Osteoblast (primary cell): Measurements from ENCODE around the gene UNC5C. TPM values are rescaled to one million over a fixed set of nuclear protein-coding genes. Genes with fewer than 3 reads are reported as not detected.

ENCODE experiments used
- DNase-seq: peaks from one replicate; pipeline ENCODE4 v3.0.0; 2011; ENCODE audit warnings: low spot score, mixed read lengths; ENCODE audit not compliant: insufficient read length; ENCODE audit errors: missing footprints
- H2AFZ ChIP-seq: 2 replicates; pipeline ENCODE4 v1.6.0; 2011; ENCODE audit warnings: mild to moderate bottlenecking, low read length
- H3K27ac ChIP-seq: 2 replicates; pipeline ENCODE4 v1.5.1; 2011; ENCODE audit warnings: mild to moderate bottlenecking, low read depth, low read length, moderate library complexity
- H3K27me3 ChIP-seq: 2 replicates; pipeline ENCODE4 v1.6.0; 2012; ENCODE audit warnings: mild to moderate bottlenecking, control low read depth, inconsistent platforms, low read length, moderate library complexity; ENCODE audit not compliant: insufficient read depth
- H3K36me3 ChIP-seq: 2 replicates; pipeline ENCODE4 v1.5.1; 2011; ENCODE audit warnings: mild to moderate bottlenecking, low read length, control low read depth, moderate library complexity; ENCODE audit not compliant: insufficient read depth
- H3K4me1 ChIP-seq: 2 replicates; pipeline ENCODE4 v1.5.1; 2011; ENCODE audit warnings: mild to moderate bottlenecking, low read length, control low read depth, moderate library complexity; ENCODE audit not compliant: insufficient read depth
- H3K4me2 ChIP-seq: 2 replicates; pipeline ENCODE4 v1.6.0; 2011; ENCODE audit warnings: mild to moderate bottlenecking, low read length; ENCODE audit not compliant: insufficient read depth
- H3K4me3 ChIP-seq: fragments of 200-600 bp; sonication (generic); 3 replicates; pipeline ENCODE4 v1.5.1; 2012; ENCODE audit warnings: mild to moderate bottlenecking, low read length, inconsistent platforms; ENCODE audit not compliant: insufficient read depth
- H3K79me2 ChIP-seq: 2 replicates; pipeline ENCODE4 v1.6.0; 2012; ENCODE audit warnings: mild to moderate bottlenecking, low read length, control low read depth, inconsistent platforms; ENCODE audit not compliant: insufficient read depth
- H3K9me3 ChIP-seq: 2 replicates; pipeline ENCODE4 v1.5.1; 2011; ENCODE audit warnings: low read depth, low read length, control low read depth
- H4K20me1 ChIP-seq: 2 replicates; pipeline ENCODE4 v1.6.0; 2012; ENCODE audit warnings: mild to moderate bottlenecking, low read length, control low read depth; ENCODE audit not compliant: insufficient read depth
- CTCF ChIP-seq: IDR thresholded peaks from 2 replicates; pipeline ENCODE4 v1.5.1; 2011; ENCODE audit warnings: mild to moderate bottlenecking, low read depth, low read length, moderate library complexity; ENCODE audit errors: extremely low read depth
- total RNA-seq: library from RNA; depleted of rRNA; stranded (reverse); fragments of >200 nt; gene quantifications from 2 replicates; pipeline ENCODE4 v1.2.3, GENCODE V29; 2012

Gene UNC5C
- total RNA-seq, 1 donor, result 9.0 TPM

- no peaks in the 10 kb centered on the region for H3K27me3 ChIP-seq
- no peaks in the 10 kb centered on the region for H3K9me3 ChIP-seq
- no peak overlapping the region for H3K4me2 ChIP-seq
- TF ChIP-seq CTCF, result no peak
- DNase-seq, result no peak
- H3K4me1 ChIP-seq, result no peaks in the 10 kb centered on the region
- H3K79me2 ChIP-seq, result no peaks in the 10 kb centered on the region
- no peak overlapping the region for H2AFZ ChIP-seq
- H3K4me3 ChIP-seq, result no peak overlapping the region
- no peaks in the 10 kb centered on the region for H4K20me1 ChIP-seq
- H3K27ac ChIP-seq, result no peak overlapping the region
- H3K36me3 ChIP-seq, result no peaks in the 10 kb centered on the region
Measured at GRCh38 chr4:95476121-95476520, 72.7 kb downstream of the UNC5C start.

- Histone ChIP-seq H2AFZ (no peak overlapping the region), H3K27me3 (no peaks in the 10 kb centered on the region), H3K79me2 (no peaks in the 10 kb centered on the region), H3K4me3 (no peak overlapping the region), H3K4me1 (no peaks in the 10 kb centered on the region), H3K4me2 (no peak overlapping the region), H4K20me1 (no peaks in the 10 kb centered on the region), H3K27ac (no peak overlapping the region), H3K36me3 (no peaks in the 10 kb centered on the region), H3K9me3 (no peaks in the 10 kb centered on the region)
- TF ChIP-seq CTCF, result no peak
- DNase-seq, result no peak
Measured at GRCh38 chr4:95472534-95472933, 76.2 kb downstream of the UNC5C start.

- H4K20me1 ChIP-seq, result no peaks in the 10 kb centered on the region
- TF ChIP-seq CTCF, result no peak
- H3K4me1 ChIP-seq, result no peaks in the 10 kb centered on the region
- no peak overlapping the region for H2AFZ ChIP-seq
- H3K79me2 ChIP-seq, result no peaks in the 10 kb centered on the region
- H3K9me3 ChIP-seq, result no peaks in the 10 kb centered on the region
- H3K4me2 ChIP-seq, result no peak overlapping the region
- H3K27ac ChIP-seq, result no peak overlapping the region
- no peak overlapping the region for H3K4me3 ChIP-seq
- H3K36me3 ChIP-seq, result no peaks in the 10 kb centered on the region
- no peaks in the 10 kb centered on the region for H3K27me3 ChIP-seq
- no peak for DNase-seq
Measured at GRCh38 chr4:95470622-95471021, 78.2 kb downstream of the UNC5C start.

- TF ChIP-seq CTCF, result no peak
Measured at GRCh38 chr4:95469617-95470016, 79.2 kb downstream of the UNC5C start.

More at GRCh38 chr4:95469617-95470016, 79.2 kb downstream of the UNC5C start:
- no peaks in the 10 kb centered on the region for H3K9me3 ChIP-seq
- H3K79me2 ChIP-seq, result no peaks in the 10 kb centered on the region
- H3K4me2 ChIP-seq, result no peak overlapping the region
- no peaks in the 10 kb centered on the region for H3K27me3 ChIP-seq
- no peak overlapping the region for H3K27ac ChIP-seq
- H4K20me1 ChIP-seq, result no peaks in the 10 kb centered on the region
- no peak overlapping the region for H2AFZ ChIP-seq
- H3K4me1 ChIP-seq, result no peaks in the 10 kb centered on the region
- H3K4me3 ChIP-seq, result no peak overlapping the region
- H3K36me3 ChIP-seq, result no peaks in the 10 kb centered on the region
- DNase-seq, result no peak
